ENCODE data around the gene SCO1. TPM values are rescaled to one million over a fixed set of nuclear protein-coding genes. Genes with fewer than 3 reads are reported as not detected.

Gene SCO1
- total and polyA plus RNA-seq, 4 donors = 18.0 to 33.2 (median 22.8) TPM

- Histone ChIP-seq H3K4me3 (ENCODE audit: low read depth in 1 of 3, low read length in 3 of 3) (no peak overlapping the region), H3K27ac (ENCODE audit: low read depth in 1 of 2, low read length in 2 of 2) (no peak overlapping the region), H3K27me3 (ENCODE audit: control insufficient read depth in 4 of 4, insufficient read depth in 4 of 4, low read length in 3 of 4) (no peaks in the 10 kb centered on the region), H3K4me1 (ENCODE audit: control insufficient read depth in 4 of 4, insufficient read depth in 4 of 4, low read length in 3 of 4) (no peaks in the 10 kb centered on the region), H3K36me3 (ENCODE audit: control insufficient read depth in 4 of 4, insufficient read depth in 3 of 4, low read depth in 1 of 4, low read length in 3 of 4) (peaks cover 0 to 4% (median under 1%) of the 10 kb centered on the region in 4 donors), H3K9me3 (ENCODE audit: control insufficient read depth in 4 of 4, low read length in 3 of 4) (no peaks in the 10 kb centered on the region), H3K9ac (ENCODE audit: low read depth in 1 of 2, low read length in 2 of 2) (no peak overlapping the region)
- DNase-seq (ENCODE audit: low spot score) = no peak
- WGBS = 76% methylated on average over 11 of the region's 11 CpGs
- TF ChIP-seq HNF4A (conservative IDR thresholded peaks at IDR 0.05) (no peak), ZBTB33 (IDR thresholded peaks at IDR 0.05) (no peak), REST (IDR thresholded peaks at IDR 0.05) (no peak), HNF4G (IDR thresholded peaks at IDR 0.05) (no peak), ATF3 (IDR thresholded peaks at IDR 0.05) (no peak), TAF1 (conservative IDR thresholded peaks at IDR 0.05) (no peak), MAX (IDR thresholded peaks at IDR 0.05) (no peak), RAD21 (IDR thresholded peaks at IDR 0.05) (no peak), CTCF (IDR thresholded peaks at IDR 0.05; ENCODE audit: low read depth, low read length, missing input control) (no peak), NR2F2 (IDR thresholded peaks at IDR 0.05) (no peak), RXRA (IDR thresholded peaks at IDR 0.05) (no peak), EGR1 (IDR thresholded peaks at IDR 0.05; ENCODE audit: low read depth in 2 of 2) (no peak), FOXA1 (IDR thresholded peaks at IDR 0.05) (no peak), GABPA (IDR thresholded peaks at IDR 0.05 in 1 of 2, conservative IDR thresholded peaks at IDR 0.05 in 1 of 2) (no peak), SP1 (IDR thresholded peaks at IDR 0.05) (no peak), YY1 (IDR thresholded peaks at IDR 0.05) (no peak), JUND (IDR thresholded peaks at IDR 0.05) (no peak)
Measured at GRCh38 chr17:10652984-10653659, 44.2 kb downstream of the SCO1 start.
